HCT116 (cell line): ENCODE results near the gene FRMD4A. TPM values are rescaled to one million over a fixed set of nuclear protein-coding genes. Genes with fewer than 3 reads are reported as not detected.

Source experiments
- ATAC-seq: fragments of 200-7000 bp; cut with Tn5 transposase; 2 replicates; pipeline ENCODE4 v1.9.1; 2020; ENCODE audit warnings: mild to moderate bottlenecking, moderate library complexity
- BruUV-seq: library from RNA; stranded (reverse); fragments of 400-500 nt; replicated peaks from 2 replicates; lab custom pipeline; 2021; lab: Mats Ljungman, UMichigan
- CTCF ChIA-PET: fragments of 300-600 bp; sonication (Branson Sonifier 250); formaldehyde crosslinking; loops from one replicate; lab custom pipeline; 2021; ENCODE audit warnings: antibody characterized with exemption; lab: Charles Lee
- POLR2A ChIA-PET: fragments of 300-600, 350-600 bp; sonication (Branson Sonifier 250); formaldehyde crosslinking; loops from one replicate; lab custom pipeline; 2021; ENCODE audit warnings: antibody characterized with exemption; lab: Charles Lee
- RAD21 ChIA-PET, 2 experiments: fragments of 300-600 bp; sonication (Branson Sonifier 250); formaldehyde crosslinking; loops; one replicate each; lab custom pipeline; 2023; ENCODE audit warnings: low total read pairs in 2 of 2; ENCODE audit not compliant: uncharacterized antibody in 2 of 2, unreplicated experiment in 2 of 2, low non-redundant PET in 1 of 2; lab: Charles Lee
- DNase-seq: peaks from one replicate; pipeline ENCODE4 v3.0.0-alpha.2; 2010; ENCODE audit warnings: low read depth, low spot score
- H2AFZ ChIP-seq: fragments of 200-600 bp; shearing (Covaris generic), sonication (generic); 2 replicates; pipeline ENCODE4 v1.6.1; 2017; ENCODE audit warnings: low read depth, mixed run types, mixed read lengths, antibody characterized with exemption, low read length; ENCODE audit not compliant: poor library complexity, severe bottlenecking
- H3K27ac ChIP-seq: 2 replicates; pipeline ENCODE4 v1.5.1; 2012; ENCODE audit warnings: low read depth, low read length
- H3K27me3 ChIP-seq: fragments of 200-600 bp; sonication (generic); 2 replicates; pipeline ENCODE4 v1.6.1; 2016; ENCODE audit warnings: mixed run types, low read length, mixed read lengths; ENCODE audit not compliant: insufficient read depth
- H3K36me3 ChIP-seq, 2 experiments: fragments of 200-500 bp in 1 of 2; fragments of 200-600 bp in 1 of 2; sonication (Bioruptor generic) in 1 of 2; sonication (generic) in 1 of 2; 2 replicates each; pipeline versions ENCODE4 v1.5.1 to v1.6.1; 2014 to 2016; ENCODE audit warnings: low read length in 2 of 2, inconsistent platforms in 1 of 2, mixed read lengths in 1 of 2, mixed run types in 1 of 2; ENCODE audit not compliant: insufficient read depth in 2 of 2, control insufficient read depth in 1 of 2
- H3K4me1 ChIP-seq, 2 experiments: fragments of 200-600 bp in 1 of 2; sonication (generic) in 1 of 2; 2 replicates each; pipeline versions ENCODE4 v1.5.1 to v1.6.1; 2012 to 2017; ENCODE audit warnings: low read length in 2 of 2, inconsistent platforms in 1 of 2, mild to moderate bottlenecking in 1 of 2, mixed read lengths in 1 of 2, mixed run types in 1 of 2, moderate library complexity in 1 of 2; ENCODE audit not compliant: insufficient read depth in 2 of 2, control insufficient read depth in 1 of 2
- H3K4me2 ChIP-seq: fragments of 200-600 bp; sonication (generic); 2 replicates; pipeline ENCODE4 v1.6.1; 2017; ENCODE audit warnings: mixed run types, low read length, mixed read lengths
- H3K4me3 ChIP-seq, 2 experiments: fragments of 200-600 bp in 1 of 2; sonication (generic) in 1 of 2; replicated peaks in 1 of 2; 2 replicates each; pipeline ENCODE4 v1.5.1; 2011 to 2016; ENCODE audit warnings: low read length in 2 of 2, control low read depth in 1 of 2, low read depth in 1 of 2, mild to moderate bottlenecking in 1 of 2, mixed read lengths in 1 of 2, mixed run types in 1 of 2
- H3K79me2 ChIP-seq: fragments of 200-600 bp; sonication (generic); 2 replicates; pipeline ENCODE4 v1.6.1; 2017; ENCODE audit warnings: mild to moderate bottlenecking, mixed run types, low read length, moderate library complexity, mixed read lengths; ENCODE audit not compliant: insufficient read depth
- H3K9ac ChIP-seq: fragments of 200-600 bp; sonication (generic); 2 replicates; pipeline ENCODE4 v1.6.1; 2016; ENCODE audit warnings: low read length, mixed read lengths
- H3K9me2 ChIP-seq: fragments of 200-600 bp; sonication (generic), shearing (Covaris generic); 2 replicates; pipeline ENCODE4 v1.6.1; 2017; ENCODE audit warnings: mixed run types, mild to moderate bottlenecking, moderate library complexity; ENCODE audit not compliant: insufficient read depth
- H3K9me3 ChIP-seq, 2 experiments: fragments of 200-500 bp in 1 of 2; fragments of 200-600 bp in 1 of 2; sonication (Bioruptor generic) in 1 of 2; sonication (generic) in 1 of 2; 2 replicates each; pipeline ENCODE4 v1.6.1; 2014 to 2017; ENCODE audit warnings: low read length in 2 of 2, mixed read lengths in 2 of 2, inconsistent platforms in 1 of 2, low read depth in 1 of 2, mild to moderate bottlenecking in 1 of 2, mixed run types in 1 of 2, moderate library complexity in 1 of 2; ENCODE audit not compliant: control insufficient read depth in 1 of 2, insufficient read depth in 1 of 2
- H4K20me1 ChIP-seq: fragments of 200-600 bp; sonication (generic), shearing (Covaris generic); 2 replicates; pipeline ENCODE4 v1.6.1; 2017; ENCODE audit warnings: mixed run types, mild to moderate bottlenecking, moderate library complexity; ENCODE audit not compliant: insufficient read depth
- EZH2 ChIP-seq: fragments of 200-600 bp; sonication (generic); IDR thresholded peaks from 2 replicates; pipeline ENCODE4 v1.6.1; 2017; ENCODE audit warnings: antibody characterized with exemption, mixed run types
- FOSL1 ChIP-seq: IDR thresholded peaks from 2 replicates; pipeline ENCODE4 v1.6.1; 2012; ENCODE audit warnings: low read depth
- MAX ChIP-seq: IDR thresholded peaks from 2 replicates; pipeline ENCODE4 v1.6.1; 2012
- POLR2A ChIP-seq: IDR thresholded peaks from 2 replicates; pipeline ENCODE4 v1.7.0; 2011; ENCODE audit warnings: borderline replicate concordance; ENCODE audit not compliant: insufficient read depth, insufficient read length; ENCODE audit errors: extremely low read depth
- POLR2AphosphoS5 ChIP-seq: IDR thresholded peaks from 2 replicates; pipeline ENCODE4 v1.6.1; 2011; ENCODE audit warnings: mild to moderate bottlenecking, low read depth, low read length, moderate library complexity
- REST ChIP-seq: IDR thresholded peaks from 2 replicates; pipeline ENCODE4 v1.6.1; 2012; ENCODE audit warnings: low read depth
- YY1 ChIP-seq: IDR thresholded peaks from 2 replicates; pipeline ENCODE4 v1.6.1; 2011; ENCODE audit warnings: low read length, low read depth, moderate library complexity, mild to moderate bottlenecking; ENCODE audit not compliant: insufficient replicate concordance; ENCODE audit errors: extremely low read depth
- ZBTB33 ChIP-seq: IDR thresholded peaks from 2 replicates; pipeline ENCODE4 v1.6.1; 2011; ENCODE audit warnings: mild to moderate bottlenecking, low read length, moderate library complexity; ENCODE audit not compliant: insufficient replicate concordance; ENCODE audit errors: extremely low read depth
- intact Hi-C: fragments of 100-400 bp; cut with micrococcal nuclease; formaldehyde crosslinking; loops from 2 replicates; pipeline ENCODE4 v1.10.0; 2022
- total RNA-seq: library from RNA; stranded (reverse); gene quantifications from one replicate; pipeline ENCODE4 v1.2.1, GENCODE V29; 2021; ENCODE audit not compliant: unreplicated experiment

The FRMD4A gene
- total RNA-seq, 1 experiment from 2014 or later: 0.20 TPM

- H4K20me1 ChIP-seq: no peaks in the 10 kb centered on the region
- no peak overlapping the region for H3K4me3 ChIP-seq
- ATAC-seq (no peak), DNase-seq (no peak)
- H3K9ac ChIP-seq: no peak overlapping the region
- H3K4me2 ChIP-seq: no peak overlapping the region
- no peaks in the 10 kb centered on the region for H3K79me2 ChIP-seq
- H3K9me3 ChIP-seq: no peaks in the 10 kb centered on the region
- H3K4me1 ChIP-seq: no peaks in the 10 kb centered on the region
- H3K27ac ChIP-seq: no peak overlapping the region
- H3K27me3 ChIP-seq: peaks cover 6% of the 10 kb centered on the region; the same call in 1 of the 2 replicates
- RAD21 ChIA-PET: no interaction called here
- H2AFZ ChIP-seq: no peak overlapping the region
- no peaks in the 10 kb centered on the region for H3K9me2 ChIP-seq
- intact Hi-C loops: no loop called here
- H3K36me3 ChIP-seq: no peaks in the 10 kb centered on the region
- CTCF ChIA-PET: no interaction called here
- POLR2A ChIA-PET: no interaction called here
- BruUV-seq: no TSS peak
- no peak for TF ChIP-seq POLR2A
- no peak for TF ChIP-seq EZH2
- no peak for TF ChIP-seq ZBTB33
- TF ChIP-seq YY1: no peak
- no peak for TF ChIP-seq FOSL1
- no peak for TF ChIP-seq POLR2AphosphoS5
- no peak for TF ChIP-seq MAX
- no peak for TF ChIP-seq REST
These were observed 122.5 kb downstream of the FRMD4A start for GRCh38 chr10:14208231-14208630.
